ENCODE data around the gene SH2D1B. TPM values are rescaled to one million over a fixed set of nuclear protein-coding genes. Genes with fewer than 3 reads are reported as not detected.

SH2D1B gene
- total RNA-seq, 4 donors from 2014 or later: not detected

GRCh38 chr1:162385280-162385623, 26.7 kb downstream of the SH2D1B start:
- WGBS, 2 donors: 81 to 90% methylated on average over 3 of the region's 3 CpGs
- H3K4me3 ChIP-seq (ENCODE audit: low read depth, poor library complexity, severe bottlenecking): no peak overlapping the region
- TF ChIP-seq POLR2A (IDR thresholded peaks at IDR 0.05): no peak
- TF ChIP-seq CTCF (IDR thresholded peaks at IDR 0.05): no peak
- intact Hi-C loops (cut with DNase I; ENCODE audit: low total_unique reads): no loop called here
- peak in 1 of 2 donors; percentile 68 for DNase-seq (ENCODE audit: low spot score in 2 of 2)

GRCh38 chr1:162384601-162385279, 27.2 kb downstream of the SH2D1B start:
- intact Hi-C loops (cut with DNase I; ENCODE audit: low total_unique reads): no loop called here
- TF ChIP-seq CTCF (IDR thresholded peaks at IDR 0.05) (no peak), POLR2A (IDR thresholded peaks at IDR 0.05) (no peak)
- WGBS, 2 donors: 95 to 96% methylated on average over 10 of the region's 10 CpGs
- no peak overlapping the region for H3K4me3 ChIP-seq (ENCODE audit: low read depth, poor library complexity, severe bottlenecking)
- peak in 1 of 2 donors; percentile 81 for DNase-seq (ENCODE audit: low spot score in 2 of 2)

- intact Hi-C loops (cut with DNase I; ENCODE audit: low total_unique reads): no loop called here
Observed at GRCh38 chr1:162384116-162384515, 27.8 kb downstream of the SH2D1B start.

GRCh38 chr1:162383516-162383915, 28.4 kb downstream of the SH2D1B start:
- intact Hi-C loops (cut with DNase I; ENCODE audit: low total_unique reads): no loop called here
- no peak for DNase-seq (ENCODE audit: low spot score in 2 of 2)
- 91 to 94% methylated on average over 8 of the region's 8 CpGs for WGBS, 2 donors
- H3K4me3 ChIP-seq (ENCODE audit: low read depth, poor library complexity, severe bottlenecking): no peak overlapping the region
- TF ChIP-seq CTCF (IDR thresholded peaks at IDR 0.05): no peak
- TF ChIP-seq POLR2A (IDR thresholded peaks at IDR 0.05): no peak

More at GRCh38 chr1:162384116-162384515, 27.8 kb downstream of the SH2D1B start:
- WGBS, 2 donors: 87 to 92% methylated on average over 6 of the region's 6 CpGs
- no peak overlapping the region for H3K4me3 ChIP-seq (ENCODE audit: low read depth, poor library complexity, severe bottlenecking)
- no peak for TF ChIP-seq POLR2A (IDR thresholded peaks at IDR 0.05)
- no peak for TF ChIP-seq CTCF (IDR thresholded peaks at IDR 0.05)
- DNase-seq (ENCODE audit: low spot score in 2 of 2): peak in 1 of 2 donors; percentile 63

GRCh38 chr1:162383091-162383490, 28.8 kb downstream of the SH2D1B start:
- WGBS, 2 donors: 94 to 97% methylated on average over 6 of the region's 6 CpGs
- DNase-seq (ENCODE audit: low spot score in 2 of 2): no peak
- H3K4me3 ChIP-seq (ENCODE audit: low read depth, poor library complexity, severe bottlenecking): no peak overlapping the region
- TF ChIP-seq POLR2A (IDR thresholded peaks at IDR 0.05) (no peak), CTCF (IDR thresholded peaks at IDR 0.05) (no peak)
- intact Hi-C loops (cut with DNase I; ENCODE audit: low total_unique reads): no loop called here
